Fibroblast of gingiva (primary cell): ENCODE measurements around the gene CTBP1.

Experiments used
- DNase-seq: peaks from one replicate; pipeline ENCODE4 v3.0.0-alpha.2; 2011; ENCODE audit warnings: low read depth

The CTBP1 gene

GRCh38 chr4:1222938-1223690 is 25.8 kb downstream of the CTBP1 start:
- no peak for DNase-seq

- DNase-seq, result no peak
Observed at GRCh38 chr4:1222036-1222789, 26.7 kb downstream of the CTBP1 start.

- DNase-seq, result no peak
Observed at GRCh38 chr4:1221155-1221870, 27.6 kb downstream of the CTBP1 start.

GRCh38 chr4:1220566-1220965 is 28.4 kb downstream of the CTBP1 start:
- DNase-seq, result no peak

DNA sequence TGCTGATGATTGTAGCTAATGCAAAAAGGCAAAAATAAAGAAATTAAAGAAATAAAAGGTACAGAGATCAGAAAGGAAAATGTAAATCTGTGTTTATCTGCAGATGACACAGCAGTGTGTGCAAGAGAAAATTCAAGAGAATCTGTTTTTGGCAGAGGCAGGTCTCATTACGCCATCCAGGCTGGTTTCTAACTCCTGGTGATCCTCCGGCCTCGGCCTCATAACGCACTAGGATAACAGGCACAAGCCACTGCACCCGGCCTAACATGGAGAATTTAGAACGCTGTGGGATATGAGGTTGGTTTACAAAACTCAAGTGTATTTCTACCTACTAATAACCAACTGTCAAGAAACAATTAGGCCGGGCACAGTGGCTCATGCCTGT is 29.4 kb downstream of the CTBP1 start:
- peak; percentile 55 for DNase-seq

GRCh38 chr4:1218634-1219565 is 30.0 kb downstream of the CTBP1 start:
- no peak for DNase-seq

GRCh38 chr4:1217366-1217765 is 31.6 kb downstream of the CTBP1 start:
- DNase-seq, result no peak

DNA sequence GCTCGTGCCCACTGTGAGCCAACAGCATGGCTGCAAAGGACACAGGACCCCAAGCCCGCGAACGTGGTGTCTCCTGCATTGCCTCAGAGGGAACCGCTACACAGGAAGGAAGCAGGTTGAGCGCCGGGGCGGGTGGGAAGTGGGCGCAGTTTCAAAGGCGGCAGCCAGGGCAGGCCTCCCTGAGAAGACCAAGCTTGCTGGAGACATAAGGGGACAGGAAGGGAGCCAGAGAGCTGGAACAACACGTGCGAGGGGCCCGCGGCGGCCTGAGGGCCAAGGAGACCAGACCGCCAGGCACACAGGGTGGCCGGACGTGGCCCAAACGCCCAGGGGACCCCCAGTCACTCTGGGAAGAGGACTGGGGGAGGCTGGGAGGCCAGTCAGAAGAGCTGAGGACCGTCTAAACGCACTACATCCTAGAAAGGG is 32.0 kb downstream of the CTBP1 start:
- no peak for DNase-seq

GRCh38 chr4:1216076-1216614 is 32.8 kb downstream of the CTBP1 start:
- no peak for DNase-seq

- DNase-seq, result no peak
Observed at GRCh38 chr4:1215141-1216075, 33.5 kb downstream of the CTBP1 start.

DNA sequence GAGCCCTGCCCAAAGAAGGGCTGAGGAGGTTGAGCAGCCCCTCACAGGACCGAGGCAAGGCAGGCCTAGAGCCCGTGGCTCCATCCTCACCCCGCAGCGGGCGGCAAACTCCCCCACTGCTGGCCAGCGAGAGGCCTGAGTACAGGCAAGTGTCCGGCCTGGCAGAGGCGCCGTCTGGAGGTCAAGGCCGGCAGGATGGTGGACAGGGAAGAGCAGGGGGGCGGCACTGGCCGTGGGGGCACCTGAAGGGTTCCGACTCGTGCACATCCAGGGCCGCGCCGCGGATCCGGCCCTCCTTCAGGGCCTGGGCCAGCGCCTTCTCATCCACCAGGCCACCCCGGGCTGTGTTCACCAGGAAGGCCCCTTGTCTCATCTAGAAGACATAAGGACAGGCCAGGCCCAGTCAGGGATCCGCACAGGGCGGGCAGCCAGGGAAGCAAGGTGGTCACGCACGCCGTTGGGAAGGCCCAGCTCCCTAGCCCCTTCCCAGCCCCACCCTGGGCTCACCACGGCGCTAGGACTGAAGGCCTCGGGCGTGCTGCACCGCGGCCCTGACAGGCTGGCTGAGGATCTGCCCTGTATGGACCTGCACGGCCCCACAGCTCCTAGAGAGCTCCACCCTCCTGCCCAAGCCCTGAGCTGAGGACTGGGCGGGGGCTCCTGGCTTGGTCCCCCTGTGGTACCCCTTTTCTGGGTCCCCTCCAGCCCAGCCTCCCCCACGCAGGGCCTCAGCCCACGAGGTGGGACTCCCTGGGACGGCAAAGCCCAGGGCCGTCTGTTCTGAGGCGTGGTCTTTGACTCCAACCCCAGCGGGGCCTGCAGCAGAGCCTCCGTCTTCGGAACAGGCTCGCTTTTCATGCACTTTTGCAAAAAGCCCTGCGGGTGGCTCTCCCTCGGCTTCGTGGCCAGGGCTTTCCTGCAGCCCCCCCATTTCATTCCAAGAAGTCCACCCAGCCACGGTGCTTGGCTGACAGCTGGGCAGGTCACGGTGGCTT is 34.5 kb downstream of the CTBP1 start:
- no peak for DNase-seq

- DNase-seq, result no peak
Observed at GRCh38 chr4:1213336-1213995, 35.5 kb downstream of the CTBP1 start.

DNA sequence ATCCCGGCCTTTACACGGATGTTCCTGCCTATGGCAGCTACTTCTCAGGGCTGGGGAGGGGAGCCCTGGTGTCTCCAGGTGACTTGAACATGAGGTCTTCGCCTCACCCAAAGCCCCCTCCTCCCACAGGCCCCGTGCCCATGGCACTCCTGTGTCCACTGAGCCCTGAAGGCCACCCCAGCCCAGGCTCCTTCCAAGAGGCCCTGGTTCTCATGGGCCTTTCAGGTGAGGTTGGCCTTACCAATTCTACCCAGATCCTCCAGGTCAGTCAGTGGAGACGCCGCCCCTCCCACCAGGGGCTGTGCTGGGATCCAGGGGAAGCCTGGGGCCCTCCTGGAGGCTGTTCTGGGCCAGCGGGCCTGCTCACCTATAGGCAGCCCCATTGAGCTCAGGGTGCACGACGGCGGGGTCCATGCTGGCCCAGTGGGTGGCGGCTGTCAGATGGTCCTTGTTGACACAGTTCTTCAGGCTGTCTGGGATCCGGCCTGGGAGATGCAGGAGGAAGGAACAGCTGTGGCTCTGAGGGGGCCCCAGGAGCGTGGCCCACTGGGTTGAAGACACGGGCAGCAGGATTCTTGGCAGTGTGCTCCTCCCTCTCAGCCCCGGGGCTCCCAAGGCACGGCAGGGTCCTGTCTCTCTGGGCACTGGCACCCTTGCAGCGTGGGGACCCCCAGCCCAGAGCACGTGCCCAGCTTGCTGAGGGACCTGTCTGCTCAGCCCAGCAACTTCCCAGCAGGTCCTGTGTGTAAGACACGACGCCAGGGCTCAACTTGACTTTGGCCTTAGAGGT is 36.2 kb downstream of the CTBP1 start:
- no peak for DNase-seq

DNA sequence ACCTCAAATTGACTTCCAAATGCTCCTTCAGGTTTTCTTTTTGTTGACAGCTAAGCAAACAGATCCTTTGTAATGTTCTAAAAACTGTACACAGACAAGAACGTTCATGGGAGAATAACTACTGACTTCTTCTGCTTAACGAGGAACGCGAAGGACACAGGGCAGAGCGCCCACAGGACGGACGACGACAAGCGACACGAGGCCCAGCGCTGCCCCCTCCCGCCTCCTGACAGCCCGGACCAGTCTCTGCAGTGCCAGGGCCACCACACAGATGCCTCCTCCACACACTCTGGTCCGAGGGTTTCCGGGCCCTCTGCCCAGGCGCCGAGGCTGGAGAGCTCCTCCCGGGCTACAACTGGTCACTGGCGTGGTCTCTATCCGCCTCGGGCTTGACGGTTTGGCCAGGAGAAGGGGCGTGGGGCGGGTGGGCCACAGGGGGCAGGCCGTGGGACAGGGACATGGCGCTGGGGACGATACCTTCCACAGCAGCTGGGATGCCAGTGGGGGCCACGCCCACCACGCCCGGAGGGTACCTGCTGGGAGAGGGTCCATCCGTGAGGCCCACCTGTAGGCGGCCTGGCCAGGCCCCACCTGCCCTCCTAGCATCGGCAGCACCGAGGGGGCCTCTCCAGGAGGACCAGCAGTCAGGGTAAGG is 36.9 kb downstream of the CTBP1 start:
- DNase-seq, result no peak

DNA sequence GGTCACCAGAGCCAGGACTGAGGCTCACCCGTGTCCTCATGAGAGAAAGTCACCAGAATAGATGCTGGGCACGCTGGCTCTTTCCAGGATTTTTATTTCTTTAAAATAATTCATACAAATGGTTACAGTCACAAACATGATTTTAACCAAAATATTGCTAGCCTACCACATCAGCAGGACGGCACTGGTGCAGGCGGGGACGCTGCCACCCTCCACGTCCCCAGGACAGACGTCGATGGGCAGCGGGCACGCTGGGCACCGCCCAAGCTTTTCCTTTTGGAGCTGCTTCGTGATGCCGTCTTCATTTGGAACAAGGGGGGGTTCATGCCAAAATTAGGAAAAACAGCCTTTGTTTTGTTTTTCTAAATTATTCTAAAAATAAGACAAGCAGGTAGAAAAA is 37.6 kb downstream of the CTBP1 start:
- DNase-seq, result no peak

- DNase-seq, result no peak
Observed at GRCh38 chr4:1210971-1211370, 38.0 kb downstream of the CTBP1 start.

- no peak for DNase-seq
Observed at GRCh38 chr4:1210241-1210841, 38.6 kb downstream of the CTBP1 start.
